ENCODE results near the gene CTNNA2.

The CTNNA2 gene

GRCh38 chr2:80338794-80339193 lies 825.9 kb downstream of the CTNNA2 start:
- no peak overlapping the region for H2BK120ac ChIP-seq (ENCODE audit: insufficient read depth, low read length, poor library complexity)
- H3K9me3 ChIP-seq (ENCODE audit: insufficient read depth, low read depth, low read length) = peaks cover 2% of the 10 kb centered on the region
- no peak overlapping the region for H3K14ac ChIP-seq (ENCODE audit: low read length)
- H3K4me3 ChIP-seq (ENCODE audit: low read depth, low read length) = no peak overlapping the region
- no peak overlapping the region for H4K12ac ChIP-seq (ENCODE audit: low read depth, low read length)
- no peak overlapping the region for H3K23ac ChIP-seq (ENCODE audit: low read length)
- no peak overlapping the region for H2AK5ac ChIP-seq (ENCODE audit: low read length)
- no peaks in the 10 kb centered on the region for H3K79me2 ChIP-seq (ENCODE audit: control insufficient read depth, insufficient read depth, low read length, poor library complexity)
- no peak overlapping the region for H4K91ac ChIP-seq (ENCODE audit: low read depth, low read length)
- no peaks in the 10 kb centered on the region for H3K27me3 ChIP-seq (ENCODE audit: insufficient read depth, low read length)
- H3K4me2 ChIP-seq (ENCODE audit: low read length) = no peak overlapping the region
- H3K4ac ChIP-seq (ENCODE audit: low read depth, low read length) = no peak overlapping the region
- H2AFZ ChIP-seq (ENCODE audit: insufficient read depth, low read length, poor library complexity) = no peak overlapping the region
- H3K27ac ChIP-seq (ENCODE audit: low read depth, low read length) = no peak overlapping the region
- H3K9ac ChIP-seq (ENCODE audit: low read length) = no peak overlapping the region
- no CpG with 5 or more reads among the region's 2 CpGs for WGBS (ENCODE audit: extremely low coverage, insufficient coverage, insufficient read length)
- H4K8ac ChIP-seq (ENCODE audit: low read depth, low read length) = no peak overlapping the region
- no peaks in the 10 kb centered on the region for H3K79me1 ChIP-seq (ENCODE audit: low read length)
- DNase-seq = no peak
- no peaks in the 10 kb centered on the region for H3K36me3 ChIP-seq (ENCODE audit: control insufficient read depth in 1 of 2, insufficient read depth in 2 of 2, low read length in 2 of 2)
- H2BK5ac ChIP-seq (ENCODE audit: low read depth, low read length, poor library complexity) = no peak overlapping the region
- H3K18ac ChIP-seq (ENCODE audit: low read length) = no peak overlapping the region
- H3K4me1 ChIP-seq (ENCODE audit: control insufficient read depth in 1 of 2, insufficient read depth in 2 of 2, low read length in 2 of 2) = no peaks in the 10 kb centered on the region
- no peak overlapping the region for H2BK12ac ChIP-seq (ENCODE audit: low read length)

GRCh38 chr2:80340022-80340421 lies 827.2 kb downstream of the CTNNA2 start:
- Histone ChIP-seq H3K36me3 (ENCODE audit: control insufficient read depth in 1 of 2, insufficient read depth in 2 of 2, low read length in 2 of 2) (no peaks in the 10 kb centered on the region), H3K4me3 (ENCODE audit: low read depth, low read length) (no peak overlapping the region), H3K27me3 (ENCODE audit: insufficient read depth, low read length) (no peaks in the 10 kb centered on the region), H2BK12ac (ENCODE audit: low read length) (no peak overlapping the region), H3K18ac (ENCODE audit: low read length) (no peak overlapping the region), H3K4me2 (ENCODE audit: low read length) (no peak overlapping the region), H3K4ac (ENCODE audit: low read depth, low read length) (no peak overlapping the region), H3K9me3 (ENCODE audit: insufficient read depth, low read depth, low read length) (peaks cover 2% of the 10 kb centered on the region), H4K91ac (ENCODE audit: low read depth, low read length) (no peak overlapping the region), H2BK5ac (ENCODE audit: low read depth, low read length, poor library complexity) (no peak overlapping the region), H3K4me1 (ENCODE audit: control insufficient read depth in 1 of 2, insufficient read depth in 2 of 2, low read length in 2 of 2) (no peaks in the 10 kb centered on the region), H3K23ac (ENCODE audit: low read length) (no peak overlapping the region), H3K14ac (ENCODE audit: low read length) (no peak overlapping the region), H4K12ac (ENCODE audit: low read depth, low read length) (no peak overlapping the region), H3K27ac (ENCODE audit: low read depth, low read length) (no peak overlapping the region), H4K8ac (ENCODE audit: low read depth, low read length) (no peak overlapping the region), H2AK5ac (ENCODE audit: low read length) (no peak overlapping the region), H3K9ac (ENCODE audit: low read length) (no peak overlapping the region), H2BK120ac (ENCODE audit: insufficient read depth, low read length, poor library complexity) (no peak overlapping the region), H3K79me2 (ENCODE audit: control insufficient read depth, insufficient read depth, low read length, poor library complexity) (no peaks in the 10 kb centered on the region), H3K79me1 (ENCODE audit: low read length) (no peaks in the 10 kb centered on the region), H2AFZ (ENCODE audit: insufficient read depth, low read length, poor library complexity) (no peak overlapping the region)
- DNase-seq = no peak
- no CpG with 5 or more reads among the region's 3 CpGs for WGBS (ENCODE audit: extremely low coverage, insufficient coverage, insufficient read length)

- Histone ChIP-seq H3K27ac (ENCODE audit: low read depth, low read length) (no peak overlapping the region), H2AK5ac (ENCODE audit: low read length) (no peak overlapping the region), H3K23ac (ENCODE audit: low read length) (no peak overlapping the region), H4K8ac (ENCODE audit: low read depth, low read length) (no peak overlapping the region), H2AFZ (ENCODE audit: insufficient read depth, low read length, poor library complexity) (no peak overlapping the region), H3K18ac (ENCODE audit: low read length) (no peak overlapping the region), H4K12ac (ENCODE audit: low read depth, low read length) (no peak overlapping the region), H3K79me2 (ENCODE audit: control insufficient read depth, insufficient read depth, low read length, poor library complexity) (no peaks in the 10 kb centered on the region), H3K79me1 (ENCODE audit: low read length) (no peaks in the 10 kb centered on the region), H3K36me3 (ENCODE audit: control insufficient read depth in 1 of 2, insufficient read depth in 2 of 2, low read length in 2 of 2) (no peaks in the 10 kb centered on the region), H3K9ac (ENCODE audit: low read length) (no peak overlapping the region), H2BK120ac (ENCODE audit: insufficient read depth, low read length, poor library complexity) (no peak overlapping the region), H3K14ac (ENCODE audit: low read length) (no peak overlapping the region), H3K9me3 (ENCODE audit: insufficient read depth, low read depth, low read length) (no peaks in the 10 kb centered on the region), H2BK5ac (ENCODE audit: low read depth, low read length, poor library complexity) (no peak overlapping the region), H3K4ac (ENCODE audit: low read depth, low read length) (no peak overlapping the region), H3K4me3 (ENCODE audit: low read depth, low read length) (no peak overlapping the region), H4K91ac (ENCODE audit: low read depth, low read length) (no peak overlapping the region), H3K4me2 (ENCODE audit: low read length) (no peak overlapping the region), H3K27me3 (ENCODE audit: insufficient read depth, low read length) (no peaks in the 10 kb centered on the region), H2BK12ac (ENCODE audit: low read length) (no peak overlapping the region), H3K4me1 (ENCODE audit: control insufficient read depth in 1 of 2, insufficient read depth in 2 of 2, low read length in 2 of 2) (no peaks in the 10 kb centered on the region)
- no CpG with 5 or more reads among the region's 1 CpG for WGBS (ENCODE audit: extremely low coverage, insufficient coverage, insufficient read length)
- DNase-seq = no peak
These were observed 835.2 kb downstream of the CTNNA2 start for GRCh38 chr2:80348078-80348477.

DNA sequence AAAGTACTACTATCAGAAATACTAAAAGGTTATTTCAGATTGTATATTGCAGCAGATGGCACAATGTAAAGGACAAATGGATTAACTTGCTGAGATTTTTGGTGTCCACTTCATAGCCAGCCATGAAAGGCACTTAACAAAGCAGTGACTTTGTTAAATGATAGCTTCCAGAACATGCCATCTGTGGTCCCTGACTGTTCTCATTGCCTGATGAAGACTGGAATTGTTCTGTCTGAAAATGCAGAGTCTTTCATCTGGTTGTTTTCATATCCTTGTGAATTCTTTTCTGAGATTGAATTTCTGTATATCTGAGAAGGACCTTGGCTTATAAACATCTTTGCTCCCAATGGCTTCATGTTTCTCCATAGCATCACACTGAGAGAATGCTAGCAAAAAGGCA lies 836.1 kb downstream of the CTNNA2 start:
- Histone ChIP-seq H2BK120ac (ENCODE audit: insufficient read depth, low read length, poor library complexity) (no peak overlapping the region), H3K18ac (ENCODE audit: low read length) (no peak overlapping the region), H3K9ac (ENCODE audit: low read length) (no peak overlapping the region), H3K79me2 (ENCODE audit: control insufficient read depth, insufficient read depth, low read length, poor library complexity) (no peaks in the 10 kb centered on the region), H3K4me3 (ENCODE audit: low read depth, low read length) (no peak overlapping the region), H3K14ac (ENCODE audit: low read length) (no peak overlapping the region), H3K27me3 (ENCODE audit: insufficient read depth, low read length) (no peaks in the 10 kb centered on the region), H2BK5ac (ENCODE audit: low read depth, low read length, poor library complexity) (no peak overlapping the region), H4K91ac (ENCODE audit: low read depth, low read length) (no peak overlapping the region), H2AFZ (ENCODE audit: insufficient read depth, low read length, poor library complexity) (no peak overlapping the region), H2BK12ac (ENCODE audit: low read length) (no peak overlapping the region), H3K4ac (ENCODE audit: low read depth, low read length) (no peak overlapping the region), H4K8ac (ENCODE audit: low read depth, low read length) (no peak overlapping the region), H3K4me1 (ENCODE audit: control insufficient read depth in 1 of 2, insufficient read depth in 2 of 2, low read length in 2 of 2) (no peaks in the 10 kb centered on the region), H4K12ac (ENCODE audit: low read depth, low read length) (no peak overlapping the region), H3K79me1 (ENCODE audit: low read length) (no peaks in the 10 kb centered on the region), H2AK5ac (ENCODE audit: low read length) (no peak overlapping the region), H3K9me3 (ENCODE audit: insufficient read depth, low read depth, low read length) (no peaks in the 10 kb centered on the region), H3K23ac (ENCODE audit: low read length) (no peak overlapping the region), H3K4me2 (ENCODE audit: low read length) (no peak overlapping the region), H3K27ac (ENCODE audit: low read depth, low read length) (no peak overlapping the region), H3K36me3 (ENCODE audit: control insufficient read depth in 1 of 2, insufficient read depth in 2 of 2, low read length in 2 of 2) (no peaks in the 10 kb centered on the region)
- DNase-seq = no peak
